Activated T-helper 9 cell treated with anti-CD3 and anti-CD28 coated beads, Interleukin-2, amount 50 U/mL, for 16 hours (primary cell): ENCODE data around the gene STYK1.

Experiments
- DNase-seq: peaks from one replicate; pipeline ENCODE4 v3.0.0-alpha.2; 2020; ENCODE audit warnings: low read depth

STYK1 gene

DNA sequence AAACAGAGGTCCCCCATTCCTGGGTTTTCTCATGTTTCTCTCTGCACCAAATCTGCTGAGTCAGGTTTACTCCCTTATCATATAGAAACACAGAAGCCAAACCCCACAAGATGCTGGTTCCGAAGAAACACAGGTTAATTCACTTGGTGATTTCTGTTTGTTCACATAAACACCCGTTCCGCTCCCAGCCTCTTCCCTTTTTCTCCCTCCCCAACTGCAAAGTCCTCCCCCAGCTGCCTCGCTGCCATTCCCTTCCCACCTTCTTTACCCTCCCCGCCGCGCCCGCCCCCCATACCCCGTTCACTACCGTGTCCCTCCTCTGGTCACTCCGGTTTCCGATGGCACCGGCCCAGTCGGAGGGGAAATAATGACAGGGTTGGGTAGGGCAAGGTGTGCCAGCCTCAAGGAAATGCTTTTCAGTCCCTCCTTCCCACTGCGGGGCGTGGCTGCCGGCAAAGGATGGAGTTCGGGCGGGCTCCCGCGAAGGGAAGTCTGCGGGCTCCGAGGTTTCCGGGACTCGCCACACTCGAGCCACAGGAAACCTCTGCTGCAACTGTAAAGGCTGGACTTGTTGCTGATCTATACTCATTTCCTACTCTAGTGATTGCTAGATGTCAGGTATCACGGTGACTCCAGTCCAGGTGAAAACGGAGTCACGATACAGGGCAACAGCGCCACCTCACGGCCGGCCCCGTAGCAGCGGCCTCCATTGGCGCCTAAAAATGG lies at the start of gene STYK1:
Gene STYK1 (minus strand): TSS at position 394 of the 726 bp plus-strand sequence. CDS start 39,434 bp downstream, outside the sequence.
- peak; percentile 39 for DNase-seq

GRCh38 chr12:10722905-10723746 lies 49.3 kb upstream of the STYK1 start, which contains the start of gene YBX3:
TSS of gene YBX3 (minus strand) at chr12:10723323. CDS start at chr12:10723111, 212 bp downstream.
- DNase-seq, result no peak

- DNase-seq, result peak; percentile 24
Observed at GRCh38 chr12:10722502-10722904, 48.7 kb upstream of the STYK1 start.

GRCh38 chr12:10721651-10722501 lies 48.0 kb upstream of the STYK1 start:
- peak; percentile 2 for DNase-seq

GRCh38 chr12:10720974-10721650 lies 47.3 kb upstream of the STYK1 start:
- DNase-seq, result no peak

DNA sequence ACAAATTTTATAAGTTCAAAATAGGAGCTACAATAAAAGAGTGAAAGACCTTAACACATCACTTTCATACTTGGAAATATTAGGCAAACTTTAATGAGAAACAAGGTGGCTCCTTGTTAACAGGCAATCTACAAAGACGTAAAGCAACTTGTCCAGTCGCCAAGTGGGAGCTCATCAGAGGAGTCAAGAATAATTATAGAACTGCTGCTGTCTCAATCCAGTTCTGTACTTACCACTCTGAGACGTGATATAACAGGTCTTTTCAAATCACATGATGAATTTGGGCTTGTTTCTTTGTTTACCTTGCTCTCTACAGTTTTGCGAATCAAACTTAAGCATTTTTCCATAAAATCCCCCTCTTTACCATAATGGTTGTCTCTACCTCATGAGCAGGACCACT lies 45.6 kb upstream of the STYK1 start:
- no peak for DNase-seq

GRCh38 chr12:10718279-10718821 lies 44.5 kb upstream of the STYK1 start:
- no peak for DNase-seq

- no peak for DNase-seq
Observed at GRCh38 chr12:10717410-10717809, 43.6 kb upstream of the STYK1 start.

GRCh38 chr12:10716704-10717315 lies 43.0 kb upstream of the STYK1 start:
- no peak for DNase-seq

GRCh38 chr12:10716277-10716676 lies 42.4 kb upstream of the STYK1 start:
- DNase-seq, result no peak

DNA sequence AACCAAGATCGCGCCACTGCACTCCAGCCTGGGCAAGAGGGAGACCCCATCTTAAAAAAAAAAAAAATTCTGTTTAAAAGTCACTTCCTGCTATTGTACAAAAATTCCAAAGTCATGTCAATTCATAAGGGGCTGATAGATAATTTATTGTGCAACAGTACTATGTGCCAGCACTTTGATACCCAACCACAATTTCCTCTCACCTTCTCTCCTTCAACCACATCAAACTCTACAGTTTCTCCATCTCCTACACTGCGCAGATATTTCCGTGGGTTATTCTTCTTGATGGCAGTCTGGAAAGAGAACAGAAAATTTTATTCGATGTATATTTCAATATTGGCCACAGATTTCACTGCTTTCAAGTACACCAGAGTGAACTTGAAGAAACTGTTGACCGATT lies 41.6 kb upstream of the STYK1 start:
- no peak for DNase-seq

DNA sequence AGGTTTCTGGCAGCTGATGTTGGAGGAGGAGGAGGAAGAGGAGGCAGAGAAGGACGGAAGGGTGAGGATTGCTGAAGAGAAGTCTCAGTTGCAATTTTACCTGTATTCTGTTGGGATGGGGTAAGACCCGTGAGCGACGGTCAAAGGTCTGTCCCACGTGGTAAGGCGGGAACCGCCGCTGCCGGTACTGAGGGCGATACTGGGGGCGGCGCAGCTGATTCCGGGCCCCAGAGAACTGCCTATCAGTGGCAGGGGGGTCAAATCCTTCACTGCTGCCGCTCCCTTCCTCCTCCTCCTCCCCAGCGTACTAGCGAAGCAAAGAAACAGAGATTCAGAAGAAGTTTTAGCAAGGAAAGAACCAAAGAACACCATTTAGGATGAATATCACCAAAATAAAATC lies 36.0 kb upstream of the STYK1 start:
- DNase-seq, result no peak

DNA sequence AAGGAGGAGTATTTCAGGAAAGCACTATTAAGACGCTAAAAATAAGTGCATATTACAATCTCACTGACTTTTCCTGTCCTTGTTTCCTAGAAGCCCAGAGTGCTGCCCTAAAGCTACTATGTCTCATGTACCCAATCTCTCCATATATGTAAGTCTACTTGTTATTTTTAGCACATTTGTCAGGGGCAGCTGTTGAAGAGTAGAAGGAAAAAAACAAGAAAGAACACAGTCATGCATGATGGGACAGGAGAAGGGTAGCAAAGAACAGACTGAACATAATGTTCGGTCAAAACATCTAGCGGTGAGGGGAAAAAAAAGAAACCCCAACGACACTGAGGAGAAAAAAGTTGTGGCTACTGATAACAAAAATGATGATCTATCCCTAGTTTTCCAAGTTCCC lies 35.0 kb upstream of the STYK1 start:
- no peak for DNase-seq

DNA sequence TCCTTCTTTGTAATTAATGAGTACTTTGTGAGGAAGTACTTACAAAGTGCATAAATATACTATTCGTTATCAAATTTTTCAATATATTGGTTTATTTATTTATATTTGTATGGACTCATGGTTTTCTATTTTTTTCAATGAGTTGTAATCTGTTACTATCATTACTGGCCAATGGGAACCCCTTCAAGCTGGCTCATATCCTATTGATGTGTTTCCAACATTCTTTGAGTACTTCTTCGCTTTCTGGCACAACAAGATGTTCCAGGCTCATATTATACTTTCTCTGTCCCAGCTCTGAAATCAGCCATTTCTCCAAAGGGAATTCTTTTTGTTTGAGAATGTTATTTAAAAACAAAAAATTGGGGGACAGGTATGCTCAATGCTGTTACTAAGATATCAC lies 31.8 kb upstream of the STYK1 start:
- DNase-seq, result no peak

- no peak for DNase-seq
Observed at GRCh38 chr12:10701843-10702242, 28.0 kb upstream of the STYK1 start.

- no peak for DNase-seq
Observed at GRCh38 chr12:10701131-10701681, 27.4 kb upstream of the STYK1 start.

DNA sequence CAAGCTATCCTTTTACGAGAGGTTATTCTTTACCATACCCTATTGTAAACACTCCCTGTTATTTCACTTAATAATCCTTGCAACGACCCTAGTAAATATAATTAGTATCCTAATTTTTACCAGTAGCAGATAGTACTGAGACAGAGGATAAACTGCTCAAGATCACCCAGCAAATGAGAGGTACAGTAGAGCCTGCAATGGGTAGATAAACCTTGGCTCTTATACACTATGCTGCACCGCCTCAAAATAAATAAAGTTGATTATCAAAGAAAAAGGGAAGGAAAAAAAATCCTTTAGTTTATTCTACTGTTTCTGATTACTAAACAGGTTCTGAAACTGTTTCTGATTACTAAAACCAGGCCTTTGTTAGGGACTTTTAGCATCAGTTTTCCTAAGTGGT lies 26.7 kb upstream of the STYK1 start:
- no peak for DNase-seq

DNA sequence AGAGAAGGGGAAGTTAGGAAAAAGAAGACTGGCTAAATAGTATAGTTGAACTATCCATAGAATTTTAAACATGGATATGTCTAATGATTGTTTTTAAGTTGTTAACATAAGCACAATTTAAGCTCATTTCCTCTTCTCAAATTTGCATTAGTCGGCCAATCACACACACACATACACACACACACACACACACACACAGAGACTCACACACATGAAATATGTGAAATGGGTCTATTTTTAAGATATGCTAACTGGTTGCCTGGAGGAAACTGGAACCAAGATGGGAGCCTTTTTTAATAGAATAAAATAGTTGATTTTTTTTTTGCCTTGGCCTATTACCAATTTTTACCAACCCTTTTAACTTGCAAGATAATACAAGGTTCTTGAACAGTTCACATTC lies 24.0 kb upstream of the STYK1 start:
- DNase-seq, result no peak

DNA sequence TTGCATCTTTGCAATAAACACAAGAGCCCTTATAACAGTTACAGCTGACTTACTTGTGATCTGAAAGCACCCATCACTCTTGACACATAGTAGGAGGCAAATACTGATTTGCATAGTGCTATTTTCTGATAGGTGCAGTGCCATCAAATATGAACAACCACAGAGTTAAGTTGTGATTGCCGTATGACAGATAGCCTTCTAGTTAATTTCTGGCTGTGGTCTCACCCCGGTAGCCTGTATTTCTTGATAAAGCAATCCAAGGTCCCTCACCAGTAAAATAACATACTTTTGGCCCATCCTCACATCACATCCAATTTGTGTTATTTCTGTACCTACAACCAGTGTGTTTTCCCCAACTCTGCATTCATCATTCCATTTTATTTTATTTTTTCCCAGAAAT lies 23.3 kb upstream of the STYK1 start:
- no peak for DNase-seq

DNA sequence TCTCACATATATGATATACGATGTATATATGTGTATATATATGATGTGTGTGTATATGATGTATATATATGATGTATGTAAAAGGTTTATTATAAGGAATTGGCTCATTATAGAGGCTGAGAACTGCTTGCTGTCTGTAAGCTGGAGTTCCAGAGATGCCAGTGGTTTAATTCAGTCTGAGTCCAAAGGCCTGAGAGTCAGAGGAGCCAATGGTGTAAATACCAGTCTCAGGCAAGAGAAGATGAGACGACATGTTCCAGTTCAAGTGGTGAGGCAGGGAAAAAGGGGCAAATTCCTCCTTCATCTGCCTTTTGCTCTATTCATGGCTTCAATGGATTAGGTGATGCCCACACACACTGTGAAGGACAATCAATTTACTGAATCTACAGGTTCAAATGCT lies 17.1 kb upstream of the STYK1 start:
- no peak for DNase-seq

DNA sequence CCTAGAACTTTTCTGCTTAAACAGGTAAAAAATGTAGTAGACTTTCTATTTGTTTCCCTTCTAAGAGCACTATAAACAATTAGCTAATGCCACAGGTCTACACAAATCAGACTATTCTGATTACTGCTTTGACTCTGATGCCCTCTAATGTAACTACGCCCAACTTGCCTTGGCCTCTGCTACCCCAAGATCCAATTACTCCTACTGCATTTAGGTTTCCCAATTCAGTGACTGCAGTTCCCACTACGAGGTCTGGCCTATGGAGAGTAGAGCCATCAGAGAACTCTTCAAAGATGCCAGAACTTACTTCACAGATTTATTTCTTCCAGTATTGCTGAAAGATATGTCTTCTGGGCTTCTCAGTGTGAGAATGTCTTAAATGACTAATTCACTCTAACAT lies 15.3 kb upstream of the STYK1 start:
- DNase-seq, result no peak
